ENCODE results near the gene IFNW1. TPM values are rescaled to one million over a fixed set of nuclear protein-coding genes. Genes with fewer than 3 reads are reported as not detected.
"Not testable (repeated sequence)": the region's sequence is repeated elsewhere in the genome, so short reads cannot be mapped to it uniquely, and the experiment has no call there.

The IFNW1 gene
- polyA plus RNA-seq, result not detected

DNA sequence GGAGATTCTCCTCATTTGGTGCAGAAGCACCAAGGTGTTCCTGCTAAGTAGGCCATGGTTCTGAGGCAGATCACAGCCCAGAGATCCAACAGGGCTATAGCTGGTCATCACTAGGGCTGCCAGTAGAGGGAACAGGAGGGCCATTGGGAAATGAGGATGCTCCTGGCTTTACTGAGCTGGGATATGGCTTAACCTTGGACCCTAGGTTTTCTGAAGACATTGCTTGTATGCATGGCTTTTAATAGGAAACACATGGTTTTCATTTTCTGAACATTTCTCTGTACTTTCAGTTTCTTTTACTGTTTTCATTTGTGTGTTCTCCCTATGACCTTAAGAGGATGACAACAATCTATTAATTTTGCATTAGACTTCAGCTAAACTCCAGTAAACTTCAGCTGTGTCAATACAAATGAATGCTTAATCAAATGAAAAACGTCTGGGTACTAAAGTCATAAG is at the start of gene IFNW1:
Gene IFNW1 (minus strand): TSS at position 406 of the 456 bp plus-strand sequence. CDS start 262 bp downstream, at position 144.
- peaks cover 0 to 5% (median 3%) of the 10 kb centered on the region in 3 donors for H3K36me3 Mint-ChIP-seq
- peak within 1 kb of the TSS in 3 of 6 donors; percentile 10 to 37 (median 17) for H3K27ac Mint-ChIP-seq
- H3K27me3 Mint-ChIP-seq (ENCODE audit: low read depth in 3 of 3), result peaks cover 0 to 3% (median 2%) of the 10 kb centered on the region in 3 donors
- no peak for DNase-seq
- H3K4me1 Mint-ChIP-seq, result peaks cover 28 to 43% of the 10 kb centered on the region in 2 donors
- H3K9me3 Mint-ChIP-seq, result no peaks in the 10 kb centered on the region
- no peak within 1 kb of the TSS for H3K4me3 Mint-ChIP-seq

DNA sequence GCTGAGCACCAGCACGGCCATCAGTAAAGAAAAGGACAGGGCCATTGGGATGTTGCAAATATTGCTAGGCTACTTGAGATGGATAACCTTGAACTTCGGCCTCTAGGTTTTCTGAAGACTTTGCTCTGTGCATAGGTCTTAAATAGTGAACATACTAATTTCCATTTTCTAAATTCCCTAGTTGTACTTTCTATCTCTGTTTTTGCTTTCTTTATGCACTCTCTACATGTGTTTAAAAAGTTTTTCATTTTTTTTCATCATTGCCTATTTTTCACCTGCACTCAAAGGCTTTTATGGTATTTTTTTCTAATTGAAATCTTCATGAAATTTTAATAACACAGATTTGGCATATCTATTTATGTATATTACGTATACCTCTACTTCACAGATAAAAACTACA is 45.9 kb upstream of the IFNW1 start, which contains the start of gene IFNA4:
Gene IFNA4 (minus strand): TSS at position 101 of the 400 bp plus-strand sequence. CDS start 56 bp downstream, at position 45.
- H3K9me3 Mint-ChIP-seq; H3K27me3 Mint-ChIP-seq (ENCODE audit: low read depth in 3 of 3); H3K36me3 Mint-ChIP-seq; DNase-seq; H3K27ac Mint-ChIP-seq; H3K4me3 Mint-ChIP-seq: not testable (repeated sequence)
- peaks cover 6 to 12% of the 10 kb centered on the region in 2 donors for H3K4me1 Mint-ChIP-seq

DNA sequence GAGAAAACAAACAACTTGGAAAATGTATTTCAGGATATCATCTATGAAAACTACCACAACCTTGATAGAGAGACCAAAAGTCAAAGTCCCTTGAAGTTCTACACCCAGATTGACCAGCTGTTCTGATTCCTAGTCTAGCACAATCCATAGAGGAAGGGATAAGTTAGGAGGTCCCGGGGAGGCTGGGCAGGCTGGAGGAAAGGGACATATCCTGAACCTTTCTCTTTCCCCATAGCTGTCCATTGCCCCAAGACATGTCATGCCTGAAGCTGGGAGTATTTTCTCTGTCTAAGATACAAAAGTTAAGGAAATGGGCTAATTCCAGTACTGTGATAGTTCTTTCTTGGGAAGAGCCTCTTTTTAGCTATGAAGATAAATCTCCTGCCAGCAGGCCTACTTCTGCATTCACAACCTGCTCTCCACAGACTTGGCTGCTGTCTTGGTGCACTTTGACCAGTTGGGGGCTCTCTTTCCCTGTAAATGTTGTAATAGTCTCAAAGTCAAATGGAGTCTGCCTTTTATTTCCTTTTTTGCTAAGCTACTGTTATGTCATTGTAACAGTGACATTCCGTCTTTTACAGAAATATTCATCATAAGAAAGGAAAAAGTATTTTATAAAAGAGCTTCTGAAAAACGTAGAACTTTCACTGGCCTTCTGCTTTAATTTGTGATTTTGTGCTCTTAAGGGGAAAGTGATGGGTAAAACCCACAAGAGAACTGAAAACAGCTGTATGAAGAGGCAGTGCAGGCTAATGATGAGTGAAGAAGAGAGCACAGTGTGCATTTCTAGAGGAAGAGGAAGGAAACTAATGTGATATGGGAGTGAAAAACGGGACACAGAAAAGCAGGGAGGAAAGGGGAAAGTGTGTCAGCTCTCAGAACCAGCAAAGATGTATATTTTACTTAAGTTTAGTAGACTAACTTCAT is 41.4 kb upstream of the IFNW1 start:
- peak; percentile 18 to 42 (median 25) for DNase-seq
- not testable (repeated sequence) for H3K27me3 Mint-ChIP-seq (ENCODE audit: low read depth in 3 of 3); H3K36me3 Mint-ChIP-seq; H3K9me3 Mint-ChIP-seq; H3K4me3 Mint-ChIP-seq
- H3K27ac Mint-ChIP-seq, result peak overlapping the region in 1 of 6 donors; percentile 47
- H3K4me1 Mint-ChIP-seq, result peaks cover 6 to 12% of the 10 kb centered on the region in 2 donors

GRCh38 chr9:21174671-21175070 is 33.0 kb upstream of the IFNW1 start:
- Mint-ChIP-seq H3K27ac (no peak overlapping the region), H3K4me3 (no peak overlapping the region), H3K27me3 (ENCODE audit: low read depth in 3 of 3) (peaks cover 0 to 5% (median 0%) of the 10 kb centered on the region in 3 donors)

GRCh38 chr9:21172156-21172555 is 30.5 kb upstream of the IFNW1 start:
- H3K4me1 Mint-ChIP-seq, result no peaks in the 10 kb centered on the region
- H3K36me3 Mint-ChIP-seq, result no peaks in the 10 kb centered on the region
- no peak overlapping the region for H3K27ac Mint-ChIP-seq
- no peaks in the 10 kb centered on the region for H3K9me3 Mint-ChIP-seq
- H3K4me3 Mint-ChIP-seq, result no peak overlapping the region
- peaks cover 0 to 5% (median 5%) of the 10 kb centered on the region in 3 donors for H3K27me3 Mint-ChIP-seq (ENCODE audit: low read depth in 3 of 3)
- no peak for DNase-seq

More at GRCh38 chr9:21174671-21175070, 33.0 kb upstream of the IFNW1 start:
- no peaks in the 10 kb centered on the region for H3K9me3 Mint-ChIP-seq
- H3K36me3 Mint-ChIP-seq, result no peaks in the 10 kb centered on the region
- no peak for DNase-seq
- no peaks in the 10 kb centered on the region for H3K4me1 Mint-ChIP-seq

- no peak for DNase-seq
- no peak overlapping the region for H3K27ac Mint-ChIP-seq
- H3K4me1 Mint-ChIP-seq, result no peaks in the 10 kb centered on the region
- no peaks in the 10 kb centered on the region for H3K9me3 Mint-ChIP-seq
- H3K27me3 Mint-ChIP-seq (ENCODE audit: low read depth in 3 of 3), result peaks cover 2 to 6% (median 4%) of the 10 kb centered on the region in 3 donors
- no peaks in the 10 kb centered on the region for H3K36me3 Mint-ChIP-seq
- no peak overlapping the region for H3K4me3 Mint-ChIP-seq
Observed at GRCh38 chr9:21171351-21171750, 29.7 kb upstream of the IFNW1 start.

GRCh38 chr9:21166560-21166959 is 24.9 kb upstream of the IFNW1 start, which contains the start of gene IFNA21:
IFNA21 (minus strand) TSS chr9:21166660; CDS start chr9:21166612, 48 bp downstream.
- peaks cover 22 to 27% of the 10 kb centered on the region in 2 donors for H3K4me1 Mint-ChIP-seq
- not testable (repeated sequence) for H3K36me3 Mint-ChIP-seq; H3K27me3 Mint-ChIP-seq (ENCODE audit: low read depth in 3 of 3); H3K4me3 Mint-ChIP-seq; DNase-seq; H3K27ac Mint-ChIP-seq; H3K9me3 Mint-ChIP-seq

- H3K9me3 Mint-ChIP-seq, result no peaks in the 10 kb centered on the region
- DNase-seq, result no peak
- H3K4me1 Mint-ChIP-seq, result peaks cover 32 to 37% of the 10 kb centered on the region in 2 donors
- H3K27ac Mint-ChIP-seq, result no peak overlapping the region
- no peak overlapping the region for H3K4me3 Mint-ChIP-seq
- H3K36me3 Mint-ChIP-seq, result peaks cover 0 to 7% (median 0%) of the 10 kb centered on the region in 3 donors
- H3K27me3 Mint-ChIP-seq (ENCODE audit: low read depth in 3 of 3), result peaks cover 0 to 6% (median 4%) of the 10 kb centered on the region in 3 donors
Observed at GRCh38 chr9:21165516-21165915, 23.9 kb upstream of the IFNW1 start.

- peak overlapping the region; percentile 78 to 88 (median 83) for H3K4me3 Mint-ChIP-seq
- DNase-seq, result peak; percentile 63 to 69 (median 66)
- peaks cover 0 to 7% (median 0%) of the 10 kb centered on the region in 3 donors for H3K36me3 Mint-ChIP-seq
- H3K27me3 Mint-ChIP-seq (ENCODE audit: low read depth in 3 of 3), result no peaks in the 10 kb centered on the region
- H3K4me1 Mint-ChIP-seq, result peaks cover 47 to 69% of the 10 kb centered on the region in 2 donors
- H3K9me3 Mint-ChIP-seq, result peaks cover 0 to 6% (median 0%) of the 10 kb centered on the region in 6 donors
- peak overlapping the region in 5 of 6 donors; percentile 51 to 82 (median 74) for H3K27ac Mint-ChIP-seq
Observed at GRCh38 chr9:21160178-21160577, 18.5 kb upstream of the IFNW1 start.

DNA sequence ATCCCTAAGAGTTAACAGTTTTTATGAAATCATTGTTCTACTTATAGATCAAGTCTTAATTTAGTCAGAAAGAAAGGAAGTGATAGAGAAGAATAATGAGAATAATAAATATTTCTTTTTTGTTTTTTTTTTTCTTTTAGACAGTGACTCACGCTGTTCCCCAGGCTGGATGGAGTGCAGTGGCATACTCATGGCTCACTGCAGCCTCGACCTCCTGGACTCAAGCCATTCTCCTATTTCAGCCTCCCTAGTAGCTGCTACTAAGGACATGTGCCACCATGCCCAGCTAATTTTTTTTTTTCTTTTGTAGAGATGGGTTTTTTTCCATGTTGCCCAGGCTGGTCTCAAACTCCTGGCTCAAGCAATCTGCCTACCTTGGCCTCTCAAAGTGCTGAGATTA is 13.9 kb upstream of the IFNW1 start:
- Mint-ChIP-seq H3K27ac (no peak overlapping the region), H3K4me3 (no peak overlapping the region), H3K9me3 (peaks cover 0 to 6% (median 0%) of the 10 kb centered on the region in 6 donors), H3K4me1 (peaks cover 21 to 41% of the 10 kb centered on the region in 2 donors), H3K27me3 (ENCODE audit: low read depth in 3 of 3) (peaks cover 0 to 3% (median 0%) of the 10 kb centered on the region in 3 donors), H3K36me3 (peaks cover 0 to 4% (median 0%) of the 10 kb centered on the region in 3 donors)
- DNase-seq, result no peak

GRCh38 chr9:21154018-21154608 is 12.5 kb upstream of the IFNW1 start:
- H3K27ac Mint-ChIP-seq, result peak overlapping the region in 2 of 6 donors; percentile 4 to 70
- peak; percentile 9 to 41 (median 24) for DNase-seq

GRCh38 chr9:21153336-21154017 is 11.8 kb upstream of the IFNW1 start:
- peaks cover 0 to 3% (median 0%) of the 10 kb centered on the region in 3 donors for H3K27me3 Mint-ChIP-seq (ENCODE audit: low read depth in 3 of 3)
- H3K36me3 Mint-ChIP-seq, result peaks cover under 1 to 9% (median 2%) of the 10 kb centered on the region in 3 donors
- H3K9me3 Mint-ChIP-seq, result peaks cover 0 to 13% (median 2%) of the 10 kb centered on the region in 6 donors

More at GRCh38 chr9:21154018-21154608, 12.5 kb upstream of the IFNW1 start:
- Mint-ChIP-seq H3K27me3 (ENCODE audit: low read depth in 3 of 3) (peaks cover 0 to 3% (median 0%) of the 10 kb centered on the region in 3 donors), H3K4me1 (peaks cover 11 to 27% of the 10 kb centered on the region in 2 donors), H3K36me3 (peaks cover 0 to 5% (median 0%) of the 10 kb centered on the region in 3 donors), H3K9me3 (peaks cover 0 to 7% (median under 1%) of the 10 kb centered on the region in 6 donors), H3K4me3 (peak overlapping the region in 2 of 5 donors; percentile 30 to 34)

GRCh38 chr9:21144603-21145002 is 3.0 kb upstream of the IFNW1 start:
- Mint-ChIP-seq H3K9me3 (peaks cover 0 to 20% (median 8%) of the 10 kb centered on the region in 6 donors), H3K27ac (peak overlapping the region; percentile 58 to 92 (median 84)), H3K36me3 (peaks cover 6 to 18% (median 13%) of the 10 kb centered on the region in 3 donors), H3K4me3 (peak overlapping the region; percentile 33 to 54 (median 52)), H3K27me3 (ENCODE audit: low read depth in 3 of 3) (peaks cover 0 to 3% (median 0%) of the 10 kb centered on the region in 3 donors), H3K4me1 (peaks cover 28 to 49% of the 10 kb centered on the region in 2 donors)
- peak in 1 of 3 donors; percentile 12 for DNase-seq

More at GRCh38 chr9:21153336-21154017, 11.8 kb upstream of the IFNW1 start:
- peaks cover 7 to 22% of the 10 kb centered on the region in 2 donors for H3K4me1 Mint-ChIP-seq
- no peak overlapping the region for H3K4me3 Mint-ChIP-seq
- H3K27ac Mint-ChIP-seq, result no peak overlapping the region
- no peak for DNase-seq
